H1 (cell line): Measurements from ENCODE around the gene P2RX6. TPM values are rescaled to one million over a fixed set of nuclear protein-coding genes. Genes with fewer than 3 reads are reported as not detected.

ENCODE experiments used
- CHD1 ChIP-seq: IDR thresholded peaks from 2 replicates; pipeline ENCODE4 v1.6.1; 2012; ENCODE audit warnings: low read depth, low read length, improper control_type of control experiment
- HDAC2 ChIP-seq, 2 experiments: fragments of 300-600 bp in 1 of 2; sonication (generic) in 1 of 2; IDR thresholded peaks; 2 replicates each; pipeline ENCODE4 v1.6.1; 2011 to 2012; ENCODE audit warnings: low read depth in 2 of 2, low read length in 2 of 2, mild to moderate bottlenecking in 2 of 2, moderate library complexity in 2 of 2, borderline replicate concordance in 1 of 2, inconsistent platforms in 1 of 2
- TAF1 ChIP-seq: IDR thresholded peaks from 2 replicates; pipeline ENCODE4 v1.6.1; 2011; ENCODE audit warnings: mild to moderate bottlenecking, low read depth, low read length
- YY1 ChIP-seq: IDR thresholded peaks from 2 replicates; pipeline ENCODE4 v1.6.1; 2011; ENCODE audit warnings: low read depth, mild to moderate bottlenecking, low read length
- ZNF274 ChIP-seq: IDR thresholded peaks from 2 replicates; pipeline ENCODE4 v1.7.0; 2012; ENCODE audit warnings: low read length, borderline replicate concordance; ENCODE audit errors: extremely low read depth
- polyA plus RNA-seq, 7 experiments: library from polyadenylated mRNA; depleted of rRNA in 3 of 7; stranded (reverse) in 5 of 7; unstranded in 2 of 7; fragments of >200 nt in 5 of 7; fragments of 200-250 nt in 2 of 7; gene quantifications; 1 replicate in 5 of 7; 2 replicates in 1 of 7; 4 replicates in 1 of 7; pipeline versions ENCODE4 v1.2.1 to v1.2.3, GENCODE V29; 2011 to 2013; ENCODE audit warnings: missing spikeins in 2 of 7, mixed read lengths in 2 of 7
- total RNA-seq: library from RNA; stranded (reverse); fragmentation: NEBNext Ultra II Directional; extraction: Animal tissue kit (Norgen Biotek cat#: 25700); gene quantifications from 2 replicates; pipeline ENCODE4 v1.2.1, GENCODE V29; 2021

The P2RX6 gene
- total and polyA plus RNA-seq, 2 of the 8 experiments (the other 6 are each of a cell fraction or from before 2014, with no cell fraction given): 0.09 TPM; not detected in 1

DNA sequence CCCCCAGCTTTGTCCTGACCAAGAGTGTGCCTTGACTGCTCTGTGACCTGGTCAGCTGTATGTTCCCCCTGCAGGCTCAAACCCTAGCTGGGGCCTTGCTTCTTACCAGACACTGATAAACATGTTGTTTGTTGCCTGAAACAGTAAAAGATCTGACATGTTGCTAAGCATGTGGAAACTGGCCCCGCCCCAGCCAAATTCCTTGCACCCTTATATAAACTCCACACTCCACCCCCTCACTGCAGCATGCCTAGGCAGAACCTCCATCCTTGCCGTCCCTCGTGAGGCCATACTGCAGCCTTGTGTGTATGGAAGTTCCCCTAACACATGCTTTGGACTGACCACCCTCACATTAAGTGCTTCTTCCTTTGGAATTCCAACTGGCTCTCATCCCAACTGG, 58.1 kb downstream of the P2RX6 start (continued):
- TF ChIP-seq YY1 (no peak), HDAC2 (IDR thresholded peaks at IDR 0.05; ENCODE audit: borderline replicate concordance in 1 of 2, low read depth in 2 of 2, low read length in 2 of 2) (no peak), CHD1 (no peak), ZNF274 (no peak), TAF1 (no peak)
- TF ChIP-seq, all 59 proteins: peak for 0
